Body of pancreas (tissue), 4 donors: ENCODE measurements around the gene RHBDD3.

ENCODE experiments used
- POLR2A ChIP-seq, 3 donors: fragments of 450-650 bp; IDR thresholded peaks; one replicate each; pipeline ENCODE4 v1.6.1; 2016; ENCODE audit warnings: antibody characterized with exemption in 3 of 3, mild to moderate bottlenecking in 2 of 3
- TF ChIP-seq, protein P1 (sequence below), 7 experiments: fragments of 450-650 bp in 4 of 7; fragments of 200-600 bp in 3 of 7; sonication (generic) in 3 of 7; IDR thresholded peaks; one replicate each; pipeline ENCODE4 v1.5.1; 2016 to 2019; ENCODE audit warnings: antibody characterized with exemption in 7 of 7

DNA sequence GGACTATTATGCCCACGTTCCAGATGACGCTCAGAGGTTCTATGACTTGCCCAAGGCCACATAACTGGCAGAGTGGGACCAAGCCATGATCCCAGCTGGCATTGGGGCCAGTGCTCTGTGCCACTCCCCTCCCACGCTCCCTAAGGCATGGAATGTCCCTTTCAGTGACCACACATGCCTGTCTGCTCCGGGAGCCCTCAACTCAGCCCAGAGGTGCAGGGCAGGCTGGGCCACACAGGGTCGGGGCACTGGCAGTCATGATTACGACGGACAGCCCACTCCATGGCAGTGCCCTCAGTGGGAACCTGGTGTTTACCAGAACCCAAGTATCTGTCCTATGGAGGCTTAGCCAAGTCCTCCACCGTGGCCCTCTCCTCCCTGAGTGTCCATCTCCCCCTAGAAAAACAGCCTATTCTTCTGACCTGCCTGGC, 10.0 kb downstream of the RHBDD3 start:
- TF ChIP-seq, protein P1, sequence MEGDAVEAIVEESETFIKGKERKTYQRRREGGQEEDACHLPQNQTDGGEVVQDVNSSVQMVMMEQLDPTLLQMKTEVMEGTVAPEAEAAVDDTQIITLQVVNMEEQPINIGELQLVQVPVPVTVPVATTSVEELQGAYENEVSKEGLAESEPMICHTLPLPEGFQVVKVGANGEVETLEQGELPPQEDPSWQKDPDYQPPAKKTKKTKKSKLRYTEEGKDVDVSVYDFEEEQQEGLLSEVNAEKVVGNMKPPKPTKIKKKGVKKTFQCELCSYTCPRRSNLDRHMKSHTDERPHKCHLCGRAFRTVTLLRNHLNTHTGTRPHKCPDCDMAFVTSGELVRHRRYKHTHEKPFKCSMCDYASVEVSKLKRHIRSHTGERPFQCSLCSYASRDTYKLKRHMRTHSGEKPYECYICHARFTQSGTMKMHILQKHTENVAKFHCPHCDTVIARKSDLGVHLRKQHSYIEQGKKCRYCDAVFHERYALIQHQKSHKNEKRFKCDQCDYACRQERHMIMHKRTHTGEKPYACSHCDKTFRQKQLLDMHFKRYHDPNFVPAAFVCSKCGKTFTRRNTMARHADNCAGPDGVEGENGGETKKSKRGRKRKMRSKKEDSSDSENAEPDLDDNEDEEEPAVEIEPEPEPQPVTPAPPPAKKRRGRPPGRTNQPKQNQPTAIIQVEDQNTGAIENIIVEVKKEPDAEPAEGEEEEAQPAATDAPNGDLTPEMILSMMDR (IDR thresholded peaks at IDR 0.05) = no peak
- TF ChIP-seq POLR2A (IDR thresholded peaks at IDR 0.05) = no peak
